Neutrophil (primary cell): Measurements from ENCODE around the gene MKRN2.
"Not testable (repeated sequence)": the region's sequence is repeated elsewhere in the genome, so short reads cannot be mapped to it uniquely, and the experiment has no call there.

Experiments
- H3K27ac ChIP-seq: fragments of 200-600 bp; sonication (generic); 2 replicates; pipeline ENCODE4 v1.5.1; 2016; ENCODE audit warnings: mild to moderate bottlenecking, moderate library complexity
- H3K27me3 ChIP-seq: fragments of 200-600 bp; sonication (generic); 2 replicates; pipeline ENCODE4 v1.6.0; 2016; ENCODE audit warnings: mild to moderate bottlenecking
- H3K36me3 ChIP-seq: fragments of 200-600 bp; sonication (generic); 2 replicates; pipeline ENCODE4 v1.5.1; 2017
- H3K4me1 ChIP-seq, 2 experiments: fragments of 200-600 bp in 1 of 2; sonication (generic) in 1 of 2; 1 replicate in 1 of 2; 2 replicates in 1 of 2; pipeline versions ENCODE4 v1.5.1 to v1.6.1; 2013 to 2016; ENCODE audit warnings: low read depth in 1 of 2, low read length in 1 of 2, mild to moderate bottlenecking in 1 of 2, moderate library complexity in 1 of 2; ENCODE audit not compliant: control insufficient read depth in 1 of 2, insufficient read depth in 1 of 2
- H3K4me3 ChIP-seq, 2 experiments: fragments of 200-600 bp in 1 of 2; sonication (generic) in 1 of 2; 1 replicate in 1 of 2; 2 replicates in 1 of 2; pipeline ENCODE4 v1.5.1; 2013 to 2016; ENCODE audit warnings: low read depth in 1 of 2, low read length in 1 of 2, mild to moderate bottlenecking in 1 of 2, moderate library complexity in 1 of 2
- H3K9me3 ChIP-seq: fragments of 200-600 bp; sonication (generic); 2 replicates; pipeline ENCODE4 v1.5.1; 2016
- TF ChIP-seq, protein P1 (sequence below): fragments of 200-600 bp; sonication (generic); IDR thresholded peaks from 2 replicates; pipeline ENCODE4 v1.5.1; 2016; ENCODE audit warnings: antibody characterized with exemption

MKRN2 gene

DNA sequence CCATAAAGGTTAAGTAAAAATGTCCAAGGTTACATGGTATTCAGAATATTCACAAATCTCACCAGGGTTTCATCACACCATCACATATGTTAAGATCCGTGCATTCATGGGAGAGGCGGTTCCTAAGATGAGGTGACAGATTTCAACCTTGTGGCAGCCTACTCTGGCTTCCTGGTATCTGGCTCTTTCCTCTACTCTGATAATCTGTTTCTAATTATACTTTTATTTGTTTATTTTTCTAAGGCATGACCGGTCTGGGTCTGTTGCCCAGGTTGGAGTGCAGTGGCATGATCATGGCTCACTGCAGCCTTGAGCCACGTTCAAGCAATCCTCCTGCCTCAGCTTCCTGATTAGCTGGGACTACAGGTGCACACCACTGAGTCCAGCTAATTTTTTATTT is 72.7 kb downstream of the MKRN2 start:
- Histone ChIP-seq H3K9me3 (no peaks in the 10 kb centered on the region), H3K27ac (peak overlapping the region; percentile 76), H3K27me3 (no peaks in the 10 kb centered on the region), H3K36me3 (no peaks in the 10 kb centered on the region), H3K4me3 (no peak overlapping the region), H3K4me1 (peaks cover 28 to 53% of the 10 kb centered on the region in 2 experiments)
- TF ChIP-seq, protein P1, sequence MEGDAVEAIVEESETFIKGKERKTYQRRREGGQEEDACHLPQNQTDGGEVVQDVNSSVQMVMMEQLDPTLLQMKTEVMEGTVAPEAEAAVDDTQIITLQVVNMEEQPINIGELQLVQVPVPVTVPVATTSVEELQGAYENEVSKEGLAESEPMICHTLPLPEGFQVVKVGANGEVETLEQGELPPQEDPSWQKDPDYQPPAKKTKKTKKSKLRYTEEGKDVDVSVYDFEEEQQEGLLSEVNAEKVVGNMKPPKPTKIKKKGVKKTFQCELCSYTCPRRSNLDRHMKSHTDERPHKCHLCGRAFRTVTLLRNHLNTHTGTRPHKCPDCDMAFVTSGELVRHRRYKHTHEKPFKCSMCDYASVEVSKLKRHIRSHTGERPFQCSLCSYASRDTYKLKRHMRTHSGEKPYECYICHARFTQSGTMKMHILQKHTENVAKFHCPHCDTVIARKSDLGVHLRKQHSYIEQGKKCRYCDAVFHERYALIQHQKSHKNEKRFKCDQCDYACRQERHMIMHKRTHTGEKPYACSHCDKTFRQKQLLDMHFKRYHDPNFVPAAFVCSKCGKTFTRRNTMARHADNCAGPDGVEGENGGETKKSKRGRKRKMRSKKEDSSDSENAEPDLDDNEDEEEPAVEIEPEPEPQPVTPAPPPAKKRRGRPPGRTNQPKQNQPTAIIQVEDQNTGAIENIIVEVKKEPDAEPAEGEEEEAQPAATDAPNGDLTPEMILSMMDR, result no peak

DNA sequence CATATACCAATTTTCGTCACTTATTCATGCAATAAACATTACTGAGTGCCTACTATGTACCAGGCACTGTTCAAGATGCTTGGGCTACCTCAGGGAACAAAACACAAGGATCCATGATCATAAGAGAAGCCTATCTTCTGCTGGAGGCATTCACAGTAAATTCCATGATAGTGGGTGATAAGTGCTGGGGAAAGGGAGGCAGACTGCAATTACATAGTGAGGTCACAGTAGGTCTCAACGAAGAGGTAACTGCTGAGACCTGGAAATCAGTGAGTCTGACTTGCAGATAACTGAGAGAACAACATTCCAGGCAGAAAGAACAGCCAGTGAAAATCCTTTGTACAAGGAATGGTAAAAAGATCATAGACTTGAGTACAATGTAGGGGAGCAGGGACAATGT is 73.4 kb downstream of the MKRN2 start:
- no peak overlapping the region for H3K4me3 ChIP-seq
- no peaks in the 10 kb centered on the region for H3K9me3 ChIP-seq
- no peaks in the 10 kb centered on the region for H3K27me3 ChIP-seq
- TF ChIP-seq, protein P1, result no peak
- peaks cover 24 to 48% of the 10 kb centered on the region in 2 experiments for H3K4me1 ChIP-seq
- no peaks in the 10 kb centered on the region for H3K36me3 ChIP-seq
- H3K27ac ChIP-seq, result peak overlapping the region; percentile 76

DNA sequence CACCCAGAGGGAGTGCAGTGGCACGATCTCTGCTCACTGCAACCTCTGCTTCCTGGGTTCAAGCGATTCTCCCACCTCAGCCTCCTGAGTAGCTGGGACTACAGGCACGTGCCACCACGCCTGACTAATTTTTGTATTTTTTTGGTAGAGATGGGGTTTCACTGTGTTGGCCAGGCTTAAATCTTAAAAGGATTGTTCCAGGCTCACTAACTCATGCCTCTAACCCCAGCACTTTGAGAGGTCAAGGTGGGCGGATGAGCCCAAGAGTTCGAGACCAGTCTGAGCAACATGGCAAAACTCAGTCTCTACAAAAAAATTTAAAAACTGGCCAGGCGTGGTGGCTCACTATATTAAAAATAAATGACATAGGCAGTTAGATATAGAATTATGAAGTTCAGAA is 74.0 kb downstream of the MKRN2 start:
- peaks cover 19 to 43% of the 10 kb centered on the region in 2 experiments for H3K4me1 ChIP-seq
- H3K9me3 ChIP-seq, H3K36me3 ChIP-seq, H3K27me3 ChIP-seq, H3K4me3 ChIP-seq: not testable (repeated sequence)
- H3K27ac ChIP-seq, result peak overlapping the region; percentile 76

DNA sequence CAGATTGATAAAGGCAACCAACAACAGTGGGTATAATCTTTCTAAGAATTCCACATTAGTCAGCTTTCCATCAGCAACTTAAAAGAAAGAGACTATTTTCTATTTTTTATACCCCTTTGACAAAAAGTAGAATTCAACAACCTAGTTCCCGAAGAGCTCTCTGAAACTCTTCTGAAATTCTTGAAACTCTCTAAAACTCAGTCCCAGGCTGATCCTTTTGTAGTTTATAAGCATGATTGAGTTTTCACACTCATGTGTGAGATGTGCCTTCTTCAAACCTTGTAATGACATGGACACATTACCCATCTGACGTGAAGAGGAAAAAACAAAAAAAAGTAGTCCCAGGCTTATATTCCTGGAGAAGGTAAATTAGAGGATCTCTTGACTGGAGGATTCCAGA is 75.6 kb downstream of the MKRN2 start:
- no peaks in the 10 kb centered on the region for H3K9me3 ChIP-seq
- H3K4me3 ChIP-seq, result no peak overlapping the region
- peaks cover 13 to 30% of the 10 kb centered on the region in 2 experiments for H3K4me1 ChIP-seq
- H3K27me3 ChIP-seq, result no peaks in the 10 kb centered on the region
- peaks cover 9% of the 10 kb centered on the region for H3K36me3 ChIP-seq
- H3K27ac ChIP-seq, result peak overlapping the region; percentile 56
- TF ChIP-seq, protein P1, result no peak

DNA sequence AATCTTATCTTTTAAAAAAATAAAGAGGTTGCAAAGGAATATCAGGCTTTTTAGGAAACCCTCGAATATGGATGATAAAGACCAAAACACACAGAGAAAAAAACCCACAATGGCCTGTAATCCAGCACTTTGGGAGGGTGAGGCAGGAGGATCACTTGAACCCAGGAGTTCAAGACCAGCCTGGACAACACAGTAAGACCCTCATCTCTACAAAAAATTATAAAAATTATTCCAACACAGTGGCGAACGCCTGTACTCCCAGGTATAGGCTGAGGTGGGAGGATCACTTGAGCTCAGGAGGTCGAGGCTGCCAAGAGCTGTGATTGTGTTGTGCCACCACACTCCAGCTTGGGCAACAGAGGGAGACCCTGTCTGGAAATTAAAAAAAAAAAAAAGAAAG is 76.2 kb downstream of the MKRN2 start:
- TF ChIP-seq, protein P1, result no peak
- H3K27ac ChIP-seq, result peak overlapping the region; percentile 56
- H3K27me3 ChIP-seq, result no peaks in the 10 kb centered on the region
- peaks cover 12% of the 10 kb centered on the region for H3K36me3 ChIP-seq
- peaks cover 13 to 31% of the 10 kb centered on the region in 2 experiments for H3K4me1 ChIP-seq
- no peaks in the 10 kb centered on the region for H3K9me3 ChIP-seq
- H3K4me3 ChIP-seq, result no peak overlapping the region
